IMR-90 (cell line): ENCODE measurements around the gene ATP5PB. TPM values are rescaled to one million over a fixed set of nuclear protein-coding genes. Genes with fewer than 3 reads are reported as not detected.

ENCODE experiments used
- ATAC-seq: fragments of 200-7000 bp; cut with Tn5 transposase; 2 replicates; pipeline ENCODE4 v1.9.1; 2020; ENCODE audit warnings: low read depth, mild to moderate bottlenecking, moderate library complexity
- BruUV-seq: library from RNA; stranded (reverse); fragments of 400-500 nt; replicated peaks from 2 replicates; lab custom pipeline; 2021; lab: Mats Ljungman, UMichigan
- CTCF ChIA-PET: fragments of 300-600 bp; formaldehyde crosslinking; extraction: SDS; loops from one replicate; lab custom pipeline; 2021; ENCODE audit warnings: antibody characterized with exemption; lab: Yijun Ruan, JAX
- POLR2A ChIA-PET: fragments of 300-600 bp; sonication (Branson Sonifier 250); formaldehyde crosslinking; loops from one replicate; lab custom pipeline; 2022; ENCODE audit warnings: antibody characterized with exemption; ENCODE audit not compliant: unreplicated experiment; lab: Charles Lee
- DNase-seq: peaks from one replicate; pipeline ENCODE4 v3.0.0; 2013
- H2AFZ ChIP-seq: replicated peaks from 2 replicates; pipeline ENCODE3; 2013; ENCODE audit warnings: low read length, mild to moderate bottlenecking; ENCODE audit not compliant: poor library complexity
- H2AK5ac ChIP-seq: 2 replicates; pipeline ENCODE4 v1.6.1; 2013; ENCODE audit warnings: low read depth, low read length, inconsistent platforms
- H2AK9ac ChIP-seq: replicated peaks from 2 replicates; pipeline ENCODE3; 2013; ENCODE audit warnings: mild to moderate bottlenecking, low read depth, low read length, moderate library complexity; ENCODE audit not compliant: poor library complexity
- H2BK120ac ChIP-seq: 2 replicates; pipeline ENCODE4 v1.6.1; 2013; ENCODE audit warnings: low read depth, low read length, inconsistent platforms
- H2BK15ac ChIP-seq: 3 replicates; pipeline ENCODE4 v1.6.1; 2013; ENCODE audit warnings: low read depth, low read length, inconsistent platforms
- H2BK20ac ChIP-seq: 2 replicates; pipeline ENCODE4 v1.6.1; 2013; ENCODE audit warnings: low read depth, mild to moderate bottlenecking, inconsistent platforms, low read length, moderate library complexity
- H2BK5ac ChIP-seq: 2 replicates; pipeline ENCODE4 v1.6.1; 2013; ENCODE audit warnings: mild to moderate bottlenecking, low read depth, low read length, inconsistent platforms; ENCODE audit not compliant: poor library complexity, severe bottlenecking
- H3K14ac ChIP-seq: replicated peaks from 2 replicates; pipeline ENCODE4 v1.6.1; 2013; ENCODE audit warnings: low read depth, low read length, inconsistent platforms
- H3K18ac ChIP-seq: 2 replicates; pipeline ENCODE4 v1.6.1; 2013; ENCODE audit warnings: low read depth, low read length, control low read depth
- H3K23ac ChIP-seq: 2 replicates; pipeline ENCODE4 v1.6.1; 2013; ENCODE audit warnings: low read depth, low read length, inconsistent platforms
- H3K27ac ChIP-seq: 2 replicates; pipeline ENCODE4 v1.5.1; 2013; ENCODE audit warnings: mild to moderate bottlenecking, control low read depth, low read length; ENCODE audit not compliant: insufficient read depth
- H3K27me3 ChIP-seq: 2 replicates; pipeline ENCODE4 v1.6.1; 2013; ENCODE audit warnings: low read length; ENCODE audit not compliant: control insufficient read depth, insufficient read depth
- H3K36me3 ChIP-seq: 2 replicates; pipeline ENCODE4 v1.6.1; 2013; ENCODE audit warnings: low read length, mixed read lengths; ENCODE audit not compliant: control insufficient read depth, insufficient read depth
- H3K4ac ChIP-seq: 2 replicates; pipeline ENCODE4 v1.6.1; 2013; ENCODE audit warnings: low read depth, low read length, inconsistent platforms
- H3K4me1 ChIP-seq: 2 replicates; pipeline ENCODE4 v1.6.1; 2013; ENCODE audit warnings: low read length, mixed read lengths; ENCODE audit not compliant: control insufficient read depth, insufficient read depth
- H3K4me2 ChIP-seq: 2 replicates; pipeline ENCODE4 v1.6.1; 2013; ENCODE audit warnings: low read depth, mild to moderate bottlenecking, control low read depth, low read length, moderate library complexity
- H3K4me3 ChIP-seq: 2 replicates; pipeline ENCODE4 v1.5.1; 2013; ENCODE audit warnings: low read depth, mild to moderate bottlenecking, control low read depth, low read length, moderate library complexity; ENCODE audit not compliant: insufficient read depth
- H3K56ac ChIP-seq: 2 replicates; pipeline ENCODE4 v1.6.1; 2013; ENCODE audit warnings: low read length, inconsistent platforms; ENCODE audit not compliant: insufficient read depth; ENCODE audit errors: extremely low read depth
- H3K79me1 ChIP-seq, 2 experiments: 2 replicates each; pipeline ENCODE4 v1.6.1; 2013; ENCODE audit warnings: low read length in 2 of 2, inconsistent platforms in 1 of 2, low read depth in 1 of 2
- H3K9ac ChIP-seq: 2 replicates; pipeline ENCODE4 v1.6.1; 2013; ENCODE audit warnings: low read depth, low read length, control low read depth
- H3K9me1 ChIP-seq: 2 replicates; pipeline ENCODE4 v1.6.1; 2013; ENCODE audit warnings: low read length, inconsistent platforms; ENCODE audit not compliant: insufficient read depth
- H3K9me3 ChIP-seq: 2 replicates; pipeline ENCODE4 v1.6.1; 2013; ENCODE audit warnings: low read length; ENCODE audit not compliant: control insufficient read depth, insufficient read depth
- H4K20me1 ChIP-seq: 2 replicates; pipeline ENCODE4 v1.6.1; 2013; ENCODE audit warnings: low read length, inconsistent platforms; ENCODE audit not compliant: insufficient read depth
- H4K5ac ChIP-seq: 2 replicates; pipeline ENCODE4 v1.6.1; 2013; ENCODE audit warnings: mild to moderate bottlenecking, low read depth, low read length, control low read depth
- H4K8ac ChIP-seq, 2 experiments: 2 replicates each; pipeline ENCODE4 v1.6.1; 2013; ENCODE audit warnings: low read depth in 2 of 2, low read length in 2 of 2, control low read depth in 1 of 2, inconsistent platforms in 1 of 2
- H4K91ac ChIP-seq: 2 replicates; pipeline ENCODE4 v1.6.1; 2013; ENCODE audit warnings: low read depth, low read length, inconsistent platforms; ENCODE audit not compliant: insufficient read depth
- CEBPB ChIP-seq: IDR thresholded peaks from 2 replicates; pipeline ENCODE4 v1.6.1; 2012; ENCODE audit warnings: low read depth, low read length, improper control_type of control experiment
- CHD1 ChIP-seq: IDR thresholded peaks from 2 replicates; pipeline ENCODE4 v1.6.1; 2012; ENCODE audit warnings: low read depth, low read length, improper control_type of control experiment
- CTCF ChIP-seq: conservative IDR thresholded peaks from 2 replicates; pipeline ENCODE4 v1.5.1; 2012; ENCODE audit warnings: mild to moderate bottlenecking, low read depth, low read length, improper control_type of control experiment
- FOS ChIP-seq: fragments of 150-350 bp; IDR thresholded peaks from 2 replicates; pipeline ENCODE4 v1.6.1; 2016; ENCODE audit warnings: low read depth, low read length
- MAZ ChIP-seq: IDR thresholded peaks from 2 replicates; pipeline ENCODE4 v1.6.1; 2012; ENCODE audit warnings: low read depth, mild to moderate bottlenecking, low read length, improper control_type of control experiment, moderate library complexity, borderline replicate concordance
- MXI1 ChIP-seq: IDR thresholded peaks from 2 replicates; pipeline ENCODE4 v1.6.1; 2012; ENCODE audit warnings: low read depth, mild to moderate bottlenecking, low read length, moderate library complexity, borderline replicate concordance
- NFE2L2 ChIP-seq: fragments of 150-350 bp; IDR thresholded peaks from 2 replicates; pipeline ENCODE4 v1.6.1; 2016; ENCODE audit warnings: low read depth, mild to moderate bottlenecking, low read length
- RAD21 ChIP-seq: IDR thresholded peaks from 2 replicates; pipeline ENCODE4 v1.6.1; 2012; ENCODE audit warnings: low read length, improper control_type of control experiment
- RCOR1 ChIP-seq: IDR thresholded peaks from 2 replicates; pipeline ENCODE4 v1.6.1; 2012; ENCODE audit warnings: mild to moderate bottlenecking, low read length, improper control_type of control experiment; ENCODE audit not compliant: insufficient replicate concordance
- RFX5 ChIP-seq: IDR thresholded peaks from 2 replicates; pipeline ENCODE4 v1.8.0; 2012; ENCODE audit warnings: low read depth, mild to moderate bottlenecking, low read length, moderate library complexity
- USF2 ChIP-seq: fragments of 150-350 bp; IDR thresholded peaks from 2 replicates; pipeline ENCODE4 v1.6.1; 2017; ENCODE audit warnings: mild to moderate bottlenecking, antibody characterized with exemption, low read length, low read depth
- WGBS, 2 experiments: methylation state at CpG; one replicate each; pipeline versions ENCODE4 v1.1.5 to v1.1.7; 2013; ENCODE audit warnings: missing lambda C conversion rate in 2 of 2; ENCODE audit not compliant: insufficient read length in 1 of 2; ENCODE audit errors: extremely low coverage in 2 of 2; 5-methylcytosine and 5-hydroxymethylcytosine counted together
- dilution Hi-C: fragments of 300-500 bp; cut with HindIII; formaldehyde crosslinking; loops from one replicate; pipeline ENCODE4 v1.14.3; 2018; ENCODE audit warnings: low sequenced_read_pairs; ENCODE audit not compliant: unreplicated experiment
- in situ Hi-C: fragments of 300-500 bp; cut with MboI; formaldehyde crosslinking; loops from 3 replicates; pipeline ENCODE4 v1.14.3; 2019; ENCODE audit warnings: low sequenced_read_pairs, inconsistent platforms, mixed read lengths
- intact Hi-C: fragments of 100-400 bp; cut with micrococcal nuclease; formaldehyde crosslinking; loops from 2 replicates; pipeline ENCODE4 v1.10.0; 2022
- polyA plus RNA-seq, 3 experiments: library from polyadenylated mRNA; depleted of rRNA; stranded (reverse); fragments of >200 nt; gene quantifications; 2 replicates each; pipeline ENCODE4 v1.2.3, GENCODE V29; 2012; ENCODE audit warnings: low replicate concordance in 1 of 3
- total RNA-seq: library from RNA; depleted of rRNA; stranded (reverse); fragments of >200 nt; gene quantifications from 2 replicates; pipeline ENCODE4 v1.2.3, GENCODE V29; 2012

Gene ATP5PB
- total and polyA plus RNA-seq, 2 of the 4 experiments (the other 2 are of a cell fraction) = 234 to 301 TPM

- WGBS, 2 experiments = no CpG with 5 or more reads among the region's 3 CpGs
- H2BK15ac ChIP-seq = no peak overlapping the region
- no peak overlapping the region for H4K8ac ChIP-seq
- no peaks in the 10 kb centered on the region for H3K9me3 ChIP-seq
- no peak overlapping the region for H2BK20ac ChIP-seq
- CTCF ChIA-PET = no interaction called here
- POLR2A ChIA-PET = no interaction called here
- DNase-seq (peak; percentile 43), ATAC-seq (peak; percentile 15; the same call in 1 of the 2 replicates)
- H2AK9ac ChIP-seq = no peak overlapping the region
- H3K36me3 ChIP-seq = no peaks in the 10 kb centered on the region
- no peaks in the 10 kb centered on the region for H3K4me1 ChIP-seq
- H2BK120ac ChIP-seq = no peak overlapping the region
- intact Hi-C loops (no loop called here), dilution Hi-C loops (no loop called here), in situ Hi-C loops (loop anchor here (5.0 to 25.0 kb wide), 2 partner anchors 284 to 879 kb away; no protein-coding TSS in a partner anchor)
- TF ChIP-seq RCOR1 (no peak), CEBPB (no peak), CHD1 (no peak), CTCF (no peak), RAD21 (no peak), MAZ (no peak), FOS (no peak), USF2 (no peak), MXI1 (no peak), NFE2L2 (no peak), RFX5 (no peak)
- no peak overlapping the region for H3K4ac ChIP-seq
- no peak overlapping the region for H3K9ac ChIP-seq
- H3K4me3 ChIP-seq = no peak overlapping the region
- no peak overlapping the region for H2AK5ac ChIP-seq
- H3K27ac ChIP-seq = no peak overlapping the region
- no peaks in the 10 kb centered on the region for H3K79me1 ChIP-seq
- H2BK5ac ChIP-seq = no peak overlapping the region
- BruUV-seq = no TSS peak
- no peaks in the 10 kb centered on the region; the same call in 1 of the 2 replicates for H3K27me3 ChIP-seq
- no peaks in the 10 kb centered on the region for H4K20me1 ChIP-seq
- no peak overlapping the region for H2AFZ ChIP-seq
- H3K14ac ChIP-seq = no peak overlapping the region
- no peak overlapping the region for H3K4me2 ChIP-seq
- H3K56ac ChIP-seq = no peak overlapping the region
- no peak overlapping the region for H4K91ac ChIP-seq
- no peak overlapping the region for H3K18ac ChIP-seq
- no peaks in the 10 kb centered on the region for H3K9me1 ChIP-seq
- no peak overlapping the region for H4K5ac ChIP-seq
- H3K23ac ChIP-seq = no peak overlapping the region
Observed at GRCh38 chr1:111483166-111483565, 33.9 kb downstream of the ATP5PB start.
